GM12878 (cell line): ENCODE results near the gene FOXP1. TPM values are rescaled to one million over a fixed set of nuclear protein-coding genes. Genes with fewer than 3 reads are reported as not detected.

ENCODE experiments used
- ATAC-seq: fragments of 200-7000 bp; cut with Tn5 transposase; 3 replicates; pipeline ENCODE4 v1.9.1; 2020; ENCODE audit warnings: mild to moderate bottlenecking, moderate library complexity
- BruUV-seq: library from RNA; stranded (reverse); fragments of 400-500 nt; replicated peaks from 2 replicates; lab custom pipeline; 2021; lab: Mats Ljungman, UMichigan
- CTCF ChIA-PET: fragments of 300-600 bp; sonication (Branson Sonifier 250); formaldehyde crosslinking; extraction: SDS; loops from one replicate; lab custom pipeline; 2021; ENCODE audit warnings: inconsistent platforms; lab: Yijun Ruan, JAX
- POLR2A ChIA-PET: fragments of 350-600 bp; formaldehyde crosslinking; extraction: SDS; loops from one replicate; lab custom pipeline; 2021; ENCODE audit warnings: inconsistent platforms; lab: Charles Lee
- RAD21 ChIA-PET: fragments of 300-600 bp; sonication (Branson Sonifier 250); formaldehyde crosslinking; loops from one replicate; lab custom pipeline; 2023; ENCODE audit warnings: antibody characterized with exemption; ENCODE audit not compliant: unreplicated experiment; lab: Charles Lee
- SMC1A ChIA-PET: fragments of 300-600 bp; sonication (Branson Sonifier 250); formaldehyde crosslinking; loops from one replicate; lab custom pipeline; 2023; ENCODE audit not compliant: unreplicated experiment, uncharacterized antibody; lab: Charles Lee
- DNase-seq: peaks from one replicate; pipeline ENCODE4 v3.0.0-alpha.2; 2011; ENCODE audit warnings: low read depth, low spot score
- FAIRE-seq: peaks from 3 replicates; lab custom pipeline; 2011; peaks lifted over from hg19 to GRCh38; lab: Jason Lieb, UNC
- H2AFZ ChIP-seq: 2 replicates; pipeline ENCODE4 v1.6.0; 2011; ENCODE audit warnings: low read depth, low read length, control low read depth; ENCODE audit not compliant: control insufficient read depth
- H3K27ac ChIP-seq: 2 replicates; pipeline ENCODE4 v1.5.1; 2011; ENCODE audit warnings: control low read depth; ENCODE audit not compliant: control insufficient read depth, insufficient read depth
- H3K27me3 ChIP-seq, 2 experiments: replicated peaks in 1 of 2; 2 replicates each; pipeline versions ENCODE4 v1.6.0 to v1.6.1; 2011; ENCODE audit warnings: low read length in 1 of 2; ENCODE audit not compliant: control insufficient read depth in 2 of 2, insufficient read depth in 2 of 2
- H3K36me3 ChIP-seq, 2 experiments: 2 replicates each; pipeline ENCODE4 v1.5.1; 2011; ENCODE audit warnings: low read length in 1 of 2; ENCODE audit not compliant: control insufficient read depth in 2 of 2, insufficient read depth in 2 of 2
- H3K4me1 ChIP-seq: 2 replicates; pipeline ENCODE4 v1.6.1; 2011; ENCODE audit warnings: mild to moderate bottlenecking, low read length, moderate library complexity, mixed read lengths; ENCODE audit not compliant: control insufficient read depth, insufficient read depth
- H3K4me2 ChIP-seq: 2 replicates; pipeline ENCODE4 v1.6.0; 2011; ENCODE audit warnings: control low read depth; ENCODE audit not compliant: control insufficient read depth, insufficient read depth
- H3K4me3 ChIP-seq: fragments of 200-600 bp; sonication (generic); 2 replicates; pipeline ENCODE4 v1.5.1; 2016
- H3K79me2 ChIP-seq: 2 replicates; pipeline ENCODE4 v1.6.0; 2011; ENCODE audit warnings: low read length; ENCODE audit not compliant: control insufficient read depth, insufficient read depth
- H3K9ac ChIP-seq: 2 replicates; pipeline ENCODE4 v1.8.0; 2011; ENCODE audit warnings: low read length, control low read depth, mixed read lengths; ENCODE audit not compliant: control insufficient read depth, insufficient read depth
- H3K9me3 ChIP-seq: replicated peaks from 3 replicates; pipeline ENCODE4 v1.5.1; 2011; ENCODE audit warnings: mild to moderate bottlenecking, low read length; ENCODE audit not compliant: control insufficient read depth, insufficient read depth
- H4K20me1 ChIP-seq: 2 replicates; pipeline ENCODE4 v1.6.0; 2011; ENCODE audit not compliant: control insufficient read depth, insufficient read depth
- BCL11A ChIP-seq: IDR thresholded peaks from 2 replicates; pipeline ENCODE4 v1.6.1; 2011; ENCODE audit warnings: low read depth, low read length
- CBX5 ChIP-seq: sonication (generic); IDR thresholded peaks from 2 replicates; pipeline ENCODE4 v1.6.1; 2016; ENCODE audit warnings: low read depth, moderate library complexity, mild to moderate bottlenecking, inconsistent platforms
- CEBPZ ChIP-seq: fragments of 150-350 bp; IDR thresholded peaks from 2 replicates; pipeline ENCODE4 v1.6.1; 2016; ENCODE audit warnings: low read depth, low read length
- DPF2 ChIP-seq: fragments of 450-650 bp; IDR thresholded peaks from 2 replicates; pipeline ENCODE4 v1.6.1; 2017; ENCODE audit warnings: mild to moderate bottlenecking
- EP300 ChIP-seq, 2 experiments: fragments of 150-350 bp in 1 of 2; IDR thresholded peaks; 2 replicates each; pipeline ENCODE4 v1.6.1; 2011 to 2012; ENCODE audit warnings: low read depth in 2 of 2, low read length in 2 of 2, borderline replicate concordance in 1 of 2, improper control_type of control experiment in 1 of 2, inconsistent platforms in 1 of 2; ENCODE audit not compliant: control insufficient read depth in 1 of 2
- HDAC2 ChIP-seq: fragments of 200-600 bp; sonication (generic); IDR thresholded peaks from 2 replicates; pipeline ENCODE4 v1.6.1; 2017
- IKZF1 ChIP-seq: fragments of 450-650 bp; conservative IDR thresholded peaks from 2 replicates; pipeline ENCODE4 v1.6.1; 2017; ENCODE audit warnings: antibody characterized with exemption, mild to moderate bottlenecking
- KAT2A ChIP-seq: conservative IDR thresholded peaks from 2 replicates; pipeline ENCODE4 v1.6.1; 2011; ENCODE audit warnings: low read depth, low read length; ENCODE audit not compliant: control insufficient read depth
- NR2F1 ChIP-seq: fragments of 450-650 bp; conservative IDR thresholded peaks from 2 replicates; pipeline ENCODE4 v1.6.1; 2017; ENCODE audit warnings: mild to moderate bottlenecking
- RAD51 ChIP-seq: fragments of 450-650 bp; IDR thresholded peaks from 2 replicates; pipeline ENCODE4 v1.6.1; 2016; ENCODE audit warnings: moderate library complexity, mild to moderate bottlenecking, inconsistent platforms
- SMAD5 ChIP-seq: IDR thresholded peaks from 2 replicates; pipeline ENCODE4 v1.6.1; 2016; ENCODE audit warnings: antibody characterized with exemption, low read depth
- TCF12 ChIP-seq: IDR thresholded peaks from 2 replicates; pipeline ENCODE4 v1.6.1; 2011; ENCODE audit warnings: low read depth, mild to moderate bottlenecking, low read length
- ZNF274 ChIP-seq: IDR thresholded peaks from one replicate; pipeline ENCODE4 v1.8.0; 2011; ENCODE audit not compliant: insufficient read length, insufficient read depth
- ZNF622 ChIP-seq: fragments of 450-650 bp; IDR thresholded peaks from 2 replicates; pipeline ENCODE4 v1.6.1; 2017; ENCODE audit warnings: mild to moderate bottlenecking, inconsistent platforms
- ZNF687 ChIP-seq: fragments of 450-650 bp; IDR thresholded peaks from 2 replicates; pipeline ENCODE4 v1.6.1; 2017; ENCODE audit warnings: mild to moderate bottlenecking, moderate library complexity
- WGBS: methylation state at CpG from one replicate; pipeline ENCODE4 v1.1.6; 2016; ENCODE audit warnings: low lambda C conversion rate; ENCODE audit not compliant: insufficient replicate concordance, insufficient coverage; ENCODE audit errors: missing lambda C conversion rate; 5-methylcytosine and 5-hydroxymethylcytosine counted together
- in situ Hi-C: fragments of 300-500 bp; cut with MboI; formaldehyde crosslinking; loops from 9 replicates; pipeline ENCODE4 v1.14.3; 2018; ENCODE audit warnings: mixed read lengths
- intact Hi-C: fragments of 100-400 bp; cut with micrococcal nuclease; formaldehyde crosslinking; loops from one replicate; pipeline ENCODE4 v1.14.2; 2022; ENCODE audit not compliant: unreplicated experiment
- polyA plus RNA-seq, 11 experiments: library from polyadenylated mRNA; depleted of rRNA in 4 of 11; unstranded in 6 of 11; stranded (reverse) in 5 of 11; fragments of >200 nt; fragmentation: Nextera tagmentation in 4 of 11; fragmentation: Illumina TruSeq in 1 of 11; extraction: Ambion mirVana in 4 of 11; extraction: Trizol in 1 of 11; gene quantifications; 1 replicate in 1 of 11; 2 replicates in 10 of 11; pipeline versions ENCODE4 v1.2.1 to v1.2.3, GENCODE V29; 2011 to 2016; ENCODE audit warnings: inconsistent platforms in 2 of 11, missing spikeins in 2 of 11, low read depth in 1 of 11
- total RNA-seq, 4 experiments: library from RNA; depleted of rRNA in 3 of 4; stranded (reverse); fragments of >200 nt in 3 of 4; fragmentation: Illumina TruSeq in 1 of 4; extraction: Trizol in 1 of 4; gene quantifications; 2 replicates each; pipeline versions ENCODE4 v1.2.1 to v1.2.3, GENCODE V29; 2013 to 2021

Gene FOXP1
- total and polyA plus RNA-seq, 10 of the 15 experiments (the other 5 are each of a cell fraction or from before 2014, with no cell fraction given): 0.05 to 1.6 (median 0.20) TPM; not detected in 1

- ATAC-seq (no peak), FAIRE-seq (no peak), DNase-seq (no peak)
- no peaks in the 10 kb centered on the region for H3K4me1 ChIP-seq
- H2AFZ ChIP-seq: no peak overlapping the region
- TF ChIP-seq DPF2: no peak
- TF ChIP-seq KAT2A: no peak
- TF ChIP-seq CBX5: no peak
- no peak for TF ChIP-seq NR2F1
- no peak for TF ChIP-seq IKZF1
- TF ChIP-seq SMAD5: no peak
- TF ChIP-seq TCF12: no peak
- no peak for TF ChIP-seq CEBPZ
- no peak for TF ChIP-seq ZNF687
- no peak for TF ChIP-seq ZNF274
- no peak for TF ChIP-seq EP300 (IDR thresholded peaks at IDR 0.05; ENCODE audit: borderline replicate concordance in 1 of 2, control insufficient read depth in 1 of 2, low read depth in 2 of 2, low read length in 2 of 2)
- no peak for TF ChIP-seq ZNF622
- no peak for TF ChIP-seq HDAC2
- TF ChIP-seq BCL11A: no peak
- TF ChIP-seq RAD51: no peak
- BruUV-seq: no TSS peak
- RAD21 ChIA-PET: no interaction called here
- CTCF ChIA-PET: no interaction called here
- no peaks in the 10 kb centered on the region for H3K27me3 ChIP-seq
- no peaks in the 10 kb centered on the region for H3K9me3 ChIP-seq
- 49% methylated on average over 5 of the region's 5 CpGs for WGBS
- in situ Hi-C loops: no loop called here
- H3K4me3 ChIP-seq: no peak overlapping the region
- intact Hi-C loops: no loop called here
- no peak overlapping the region for H3K27ac ChIP-seq
- POLR2A ChIA-PET: no interaction called here
- no peaks in the 10 kb centered on the region for H3K79me2 ChIP-seq
- no peaks in the 10 kb centered on the region for H4K20me1 ChIP-seq
- SMC1A ChIA-PET: no interaction called here
- H3K36me3 ChIP-seq: no peaks in the 10 kb centered on the region
- H3K9ac ChIP-seq: no peak overlapping the region
- no peak overlapping the region for H3K4me2 ChIP-seq
These were observed 632.2 kb downstream of the FOXP1 start for GRCh38 chr3:70951316-70951715.
